Fibroblast of skin of right quadriceps (primary cell): ENCODE data around the gene OPCML.

Experiments
- DNase-seq: peaks from one replicate; pipeline ENCODE4 v3.0.0-alpha.2; 2013

OPCML gene

DNA sequence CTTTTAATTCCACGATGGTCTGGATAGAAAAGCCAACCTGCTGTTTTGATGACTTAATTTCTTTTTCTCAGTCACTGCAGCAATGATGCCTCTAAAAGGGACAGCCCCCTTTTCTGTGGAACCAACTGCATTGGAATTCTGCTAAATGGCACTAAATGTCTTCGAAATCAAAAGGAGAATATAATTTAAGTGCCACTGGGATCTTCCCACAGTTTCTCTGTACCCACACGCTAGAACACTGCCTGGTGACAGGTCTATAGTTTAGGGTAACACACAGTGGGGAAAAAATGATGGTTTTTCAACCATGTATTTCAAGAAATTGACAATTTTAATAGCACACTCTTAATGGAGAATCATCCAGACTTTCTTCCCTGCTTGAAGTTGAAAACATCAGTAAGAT lies 182.3 kb downstream of the OPCML start:
- DNase-seq = no peak

DNA sequence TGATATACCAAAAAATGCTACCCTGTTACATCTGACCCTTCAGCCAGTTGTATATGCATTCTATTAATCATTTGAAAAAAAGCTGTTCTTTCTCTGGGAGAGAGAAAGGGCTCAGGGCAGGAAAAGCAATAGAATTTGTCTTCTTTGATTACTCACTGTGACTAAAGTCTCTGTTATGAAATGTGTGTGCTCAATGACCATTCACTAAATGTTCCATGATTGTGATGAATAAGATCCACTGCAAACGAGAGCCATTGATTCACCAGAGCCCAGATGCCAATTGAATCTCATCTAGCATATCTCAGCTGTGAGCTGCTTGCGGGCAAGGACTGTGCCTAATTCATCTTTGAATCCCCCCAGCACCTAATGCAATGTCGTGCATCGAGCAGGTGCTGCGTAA lies 184.3 kb downstream of the OPCML start:
- no peak for DNase-seq

DNA sequence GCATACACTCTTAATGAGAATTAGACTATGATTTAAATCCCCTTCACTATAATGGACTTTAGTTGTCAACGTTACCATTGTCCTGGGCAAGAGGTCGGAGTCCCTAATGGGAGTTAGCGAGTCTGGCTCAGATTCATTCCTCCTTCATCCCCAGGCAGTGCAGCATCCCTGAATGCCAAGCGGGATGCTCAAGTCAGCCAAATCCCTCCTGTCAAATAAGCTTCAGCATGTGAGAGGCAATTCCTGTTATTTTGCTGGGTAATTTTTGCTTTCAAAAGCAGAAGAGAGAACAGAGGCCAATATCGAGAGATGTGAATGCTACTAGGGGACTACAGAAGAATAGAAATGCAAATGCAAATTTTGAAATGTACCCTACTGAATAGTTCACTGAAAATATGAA lies 186.2 kb downstream of the OPCML start:
- no peak for DNase-seq

DNA sequence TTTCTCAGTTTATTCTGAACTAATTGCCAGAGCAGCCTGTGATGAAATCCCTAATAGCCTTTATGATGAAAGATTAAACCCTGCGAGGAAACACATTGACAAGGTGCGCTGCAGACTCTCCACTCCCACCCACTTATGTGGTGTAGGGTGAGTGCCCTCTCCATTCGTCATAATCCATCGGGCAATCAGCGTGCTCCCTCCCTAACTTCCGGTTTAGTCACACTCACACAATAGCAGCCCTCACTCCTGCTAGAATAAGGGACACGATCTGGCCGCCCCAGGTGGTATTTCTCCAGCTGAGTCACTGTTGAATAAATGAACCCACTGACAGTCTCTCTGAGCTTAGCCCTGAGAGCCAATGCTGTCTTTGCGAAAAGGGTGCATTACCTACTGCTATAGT lies 188.3 kb downstream of the OPCML start:
- DNase-seq = no peak

DNA sequence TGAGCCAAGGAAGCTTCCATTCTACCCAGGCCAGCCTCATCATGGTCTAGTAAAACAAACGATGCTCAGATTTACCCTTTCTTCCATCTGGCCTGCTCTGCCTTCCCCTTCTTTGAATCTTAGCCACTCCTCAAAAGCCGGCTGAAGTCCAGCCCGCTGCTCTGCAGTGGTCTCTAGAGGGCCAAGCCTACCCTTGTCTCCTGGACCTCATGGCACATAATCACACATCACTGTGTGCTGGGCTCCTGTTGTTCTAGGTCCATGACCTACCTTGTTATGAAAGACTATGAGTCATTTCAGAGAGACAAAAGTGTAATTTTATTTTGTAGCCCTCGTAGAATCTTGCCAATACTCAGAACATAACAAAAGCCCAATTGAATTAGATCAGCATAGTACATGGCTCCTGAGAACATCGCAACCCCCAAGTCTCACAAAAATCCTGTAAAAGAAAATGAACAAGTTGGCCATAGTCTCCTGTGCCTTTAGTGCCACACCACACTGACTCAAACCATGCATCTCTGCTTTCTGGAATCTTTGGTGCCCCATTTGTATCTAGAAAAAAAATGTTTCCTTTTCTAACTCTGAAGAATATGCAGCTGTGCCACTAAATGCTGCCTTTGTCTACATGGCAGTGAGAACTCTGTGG lies 192.7 kb downstream of the OPCML start:
- DNase-seq = no peak

DNA sequence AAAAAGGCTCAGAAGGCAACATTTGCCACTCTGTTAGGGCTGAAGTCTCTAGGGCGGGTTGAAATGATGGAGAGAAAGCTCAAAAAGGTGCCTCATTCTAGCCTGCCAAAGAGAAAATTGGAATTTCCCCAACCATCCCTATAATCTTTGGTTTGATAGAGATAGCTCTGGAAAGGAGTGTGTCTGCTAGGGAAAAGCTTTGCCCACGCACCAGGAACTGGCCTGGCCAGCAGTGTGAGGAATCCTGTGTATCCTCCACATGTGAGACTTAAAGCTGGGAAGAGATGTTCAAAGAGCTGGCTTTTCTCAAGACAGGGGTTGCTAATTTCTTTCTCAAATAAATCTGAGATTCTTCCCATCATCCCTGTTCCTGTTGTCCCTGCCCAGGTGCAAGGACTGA lies 193.7 kb downstream of the OPCML start:
- DNase-seq = no peak

DNA sequence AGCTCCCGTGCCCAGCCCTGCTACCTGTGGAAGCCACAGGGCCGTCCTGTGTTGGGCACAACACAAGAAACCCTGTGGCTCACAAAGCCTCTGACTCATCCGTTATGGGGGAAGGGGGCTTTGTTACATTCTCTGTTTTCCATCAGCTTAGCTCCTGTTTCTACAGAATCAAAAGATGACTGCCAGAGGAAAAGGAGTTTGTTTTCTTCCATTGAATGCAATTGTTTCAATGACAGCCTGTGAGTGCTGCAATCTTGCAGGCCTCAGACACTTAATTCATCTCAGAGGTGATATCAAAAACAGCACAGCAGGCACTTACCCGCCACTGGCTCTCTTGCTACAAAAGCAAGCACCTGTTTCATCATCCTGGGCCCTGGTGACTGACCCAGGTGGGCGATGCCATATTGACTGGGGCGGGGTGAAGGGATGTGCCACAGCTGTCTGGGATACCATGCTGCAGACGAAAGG lies 194.3 kb downstream of the OPCML start:
- DNase-seq = no peak

DNA sequence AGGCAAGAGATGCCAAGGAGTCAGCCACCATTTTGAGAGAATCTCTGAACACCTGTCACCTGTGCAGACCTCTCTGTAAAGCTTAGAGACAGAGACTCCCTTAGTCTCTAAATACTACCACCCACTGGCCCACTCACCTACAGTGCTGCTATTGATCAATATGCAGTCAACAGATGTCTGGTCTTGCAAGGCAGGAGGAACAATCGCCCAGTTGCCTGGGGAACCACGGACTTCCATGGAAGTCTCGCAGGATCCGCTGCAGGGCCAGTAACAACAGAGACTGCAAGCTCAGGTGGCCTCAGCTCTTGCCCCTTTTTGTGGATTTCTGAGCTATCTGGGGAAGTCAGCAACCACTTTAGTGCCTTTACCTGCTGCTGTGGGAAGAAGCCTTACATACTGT lies 195.1 kb downstream of the OPCML start:
- DNase-seq = no peak

DNA sequence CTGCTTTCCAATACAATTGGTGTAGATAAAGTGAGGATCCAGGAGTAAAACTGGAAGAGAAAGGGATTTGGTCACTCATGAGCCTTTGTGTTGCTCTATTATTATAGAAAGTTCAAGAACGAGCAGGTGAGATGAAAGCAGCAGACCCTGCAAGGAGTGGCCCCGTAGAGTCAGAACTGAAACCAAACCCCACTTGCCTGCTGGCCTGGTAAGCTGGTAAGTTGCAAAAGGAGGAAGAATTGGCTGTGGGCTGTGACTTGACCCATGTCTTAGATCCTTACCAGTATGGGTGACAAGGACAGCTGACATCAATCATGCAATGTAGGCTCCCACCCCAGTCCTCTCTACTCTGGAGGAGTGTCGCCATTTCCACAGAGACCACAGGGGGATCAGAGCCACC lies 201.3 kb downstream of the OPCML start:
- DNase-seq = no peak

DNA sequence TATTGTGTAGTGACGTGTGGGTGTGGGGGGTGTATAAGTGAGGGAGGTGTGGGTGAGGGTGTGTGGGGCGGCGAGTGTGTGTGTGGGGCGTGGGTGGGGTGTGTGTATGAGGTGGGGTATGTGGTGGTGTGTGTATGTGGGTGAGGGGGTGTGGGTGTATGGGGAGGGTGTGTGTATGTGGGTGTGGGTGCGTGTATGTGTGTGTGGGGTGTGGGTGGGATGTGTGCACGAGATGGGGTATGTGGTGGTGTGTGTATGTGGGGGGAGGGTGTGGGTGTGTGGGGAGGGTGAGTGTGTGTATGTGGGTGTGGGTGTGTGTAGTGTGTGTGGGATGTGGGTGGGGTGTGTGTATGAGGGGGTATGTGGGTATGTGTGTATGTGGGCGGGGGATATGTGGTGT lies 205.5 kb downstream of the OPCML start:
- no peak for DNase-seq

DNA sequence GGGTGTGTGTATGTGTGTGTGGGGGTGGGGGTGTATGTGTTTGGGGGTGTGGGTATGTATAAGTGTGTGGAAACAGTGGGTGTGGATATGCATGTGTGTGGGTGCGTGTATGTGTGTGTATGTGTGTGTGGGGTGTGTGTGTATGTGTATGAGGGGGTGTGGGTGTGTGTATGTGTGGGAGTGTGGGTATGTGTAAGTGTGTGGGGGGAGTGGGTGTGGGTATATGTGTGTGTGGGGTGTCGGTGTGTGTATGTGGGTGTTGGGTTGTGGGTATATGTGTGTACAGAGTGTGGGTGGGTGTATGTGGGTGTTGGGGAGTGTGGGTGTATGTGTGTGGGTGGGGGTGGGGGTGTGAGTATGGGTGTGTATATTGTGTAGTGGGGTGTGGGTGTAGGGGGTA lies 206.0 kb downstream of the OPCML start:
- DNase-seq = no peak

DNA sequence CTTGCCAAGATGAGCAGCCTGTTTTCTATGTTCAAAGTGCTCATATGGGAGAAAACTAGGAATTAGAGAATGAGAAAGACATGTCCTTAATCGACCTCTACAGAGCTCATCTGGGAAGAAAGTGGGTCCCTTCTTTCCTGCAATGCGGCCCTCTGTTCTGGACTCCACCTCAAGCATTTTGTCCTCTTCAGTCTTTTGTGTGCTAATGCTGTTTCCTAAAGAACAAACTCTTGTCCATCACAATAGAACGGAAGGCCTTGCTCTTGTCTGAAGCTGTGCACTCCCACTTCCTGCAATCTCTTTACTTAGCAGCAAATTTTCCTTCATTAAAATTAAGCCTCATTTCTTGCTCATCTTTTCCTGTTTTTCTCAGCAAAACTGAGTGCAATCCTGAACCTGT lies 206.6 kb downstream of the OPCML start:
- no peak for DNase-seq

DNA sequence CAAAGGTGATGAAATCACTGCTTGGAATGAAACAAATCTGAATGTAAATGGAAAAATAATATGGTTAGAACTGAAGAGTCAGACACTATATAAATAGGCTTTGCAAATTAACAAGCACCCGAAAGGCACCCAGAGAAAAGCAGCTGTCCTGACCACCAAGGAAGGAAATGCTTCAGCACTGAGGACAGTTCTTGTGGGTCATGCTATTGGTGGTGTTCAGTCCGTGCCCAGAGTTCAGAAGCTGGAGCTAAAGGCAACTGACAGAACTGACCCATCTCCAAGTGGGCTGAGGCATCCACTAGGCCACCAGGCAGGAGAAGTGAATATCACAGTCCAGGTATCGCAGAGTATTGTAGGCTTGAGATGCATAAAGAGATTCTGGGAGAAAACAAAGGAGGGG lies 208.9 kb downstream of the OPCML start:
- no peak for DNase-seq

DNA sequence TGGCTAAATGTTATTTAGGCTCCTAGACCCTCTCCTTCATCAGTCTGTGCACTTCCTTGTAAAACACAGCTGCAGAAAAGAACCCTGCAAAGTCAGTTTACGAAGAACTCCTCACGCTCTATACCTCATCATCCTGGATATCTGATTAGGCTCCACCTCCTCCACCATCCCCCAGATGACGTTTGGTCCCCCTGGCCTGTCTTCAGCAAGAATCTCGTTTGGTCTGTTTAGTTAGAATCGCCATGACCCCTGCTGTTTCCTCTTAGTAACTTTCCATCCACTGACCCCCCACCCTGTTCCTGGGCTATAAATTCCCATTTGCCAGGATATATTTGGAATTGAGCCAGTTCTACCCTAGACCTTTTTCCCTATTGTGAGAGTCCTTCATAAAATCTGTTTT lies 214.1 kb downstream of the OPCML start:
- no peak for DNase-seq

DNA sequence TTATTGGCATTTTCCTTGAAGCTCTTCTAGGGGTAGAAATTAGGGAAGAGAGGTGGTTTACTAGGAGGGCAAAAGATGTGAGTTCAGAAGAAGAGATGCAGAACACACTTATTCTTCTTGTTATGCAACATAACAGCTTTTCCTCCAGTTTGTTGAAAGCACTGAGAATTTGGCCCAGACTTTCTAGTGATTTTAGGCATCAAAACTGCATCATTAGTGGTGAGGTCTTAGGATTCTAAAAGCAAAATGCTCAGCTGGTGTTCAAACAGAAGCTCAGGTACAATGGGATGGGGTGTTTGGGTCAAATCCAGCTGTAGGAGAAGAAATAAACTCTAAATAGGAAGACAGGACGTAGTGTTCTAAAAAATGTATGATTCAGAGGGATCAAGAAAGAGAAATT lies 221.1 kb downstream of the OPCML start:
- no peak for DNase-seq

DNA sequence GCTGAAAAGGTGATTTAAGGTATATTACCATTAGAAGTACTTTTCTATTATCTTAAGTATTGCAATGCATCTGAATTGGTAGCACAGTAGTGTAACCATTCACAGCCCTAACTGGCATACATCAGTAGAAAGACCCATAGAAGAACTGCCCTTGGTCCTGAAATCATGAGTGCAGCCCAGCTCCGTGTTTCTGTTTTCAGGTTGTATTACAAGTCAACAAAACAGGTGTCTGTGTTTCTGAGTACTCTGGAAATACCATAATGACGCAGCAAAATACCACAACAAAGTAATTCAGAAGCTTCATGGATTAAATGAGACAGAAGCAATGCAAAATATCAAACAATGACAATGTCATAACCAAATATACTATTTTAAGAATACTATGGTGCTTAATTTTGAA lies 226.3 kb downstream of the OPCML start:
- no peak for DNase-seq

DNA sequence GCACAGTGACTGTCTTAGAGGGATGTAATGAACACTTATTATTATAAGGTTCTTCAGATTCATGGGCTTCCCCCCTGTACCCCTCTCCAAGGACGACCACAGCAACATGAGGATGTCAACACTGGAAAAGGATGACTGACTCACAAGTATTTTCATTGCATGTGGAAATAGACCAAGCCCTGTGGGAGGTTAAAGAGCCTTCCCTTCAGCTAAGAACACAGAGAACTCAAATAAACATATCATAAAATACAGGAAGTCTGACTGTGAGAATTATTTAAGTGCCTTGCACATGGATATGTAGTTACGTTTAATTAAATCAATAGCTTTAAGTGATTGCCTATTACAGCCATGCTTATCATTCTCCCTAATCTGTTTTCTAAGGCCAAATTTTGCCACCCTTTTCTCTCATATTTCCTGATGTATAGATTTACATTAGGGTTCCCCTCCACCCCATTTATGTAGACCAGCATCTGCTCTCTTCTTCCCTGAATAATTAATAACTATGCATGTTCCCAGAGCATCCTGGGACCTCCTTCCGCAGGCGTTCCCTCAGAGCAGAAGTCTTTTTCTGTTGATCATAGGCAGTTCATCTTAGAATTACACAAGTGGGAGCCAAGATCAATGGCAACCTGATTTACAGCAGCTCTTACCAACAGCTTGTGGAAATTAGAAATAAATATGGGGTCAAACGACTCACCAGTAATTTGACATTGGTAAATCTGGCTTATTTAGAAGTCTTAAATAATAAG lies 226.9 kb downstream of the OPCML start:
- DNase-seq = no peak

DNA sequence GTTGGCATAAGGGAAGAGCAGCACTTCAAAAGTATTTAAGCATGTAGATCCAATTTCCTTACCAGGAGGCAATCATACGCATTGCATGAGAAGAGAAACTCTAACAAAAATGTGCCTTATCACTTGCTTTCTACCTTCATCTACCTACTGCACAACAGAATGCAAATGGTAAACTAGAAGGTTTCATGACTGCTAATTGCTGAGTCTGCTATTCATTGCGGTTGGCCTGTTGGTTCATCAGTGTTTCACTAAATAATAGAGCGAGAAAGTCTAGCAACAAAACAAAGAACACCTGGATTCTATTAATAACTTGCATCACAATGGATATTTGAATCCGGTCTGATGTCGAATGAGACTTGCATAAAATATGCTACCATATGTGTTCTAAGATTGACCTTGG lies 229.0 kb downstream of the OPCML start:
- no peak for DNase-seq

DNA sequence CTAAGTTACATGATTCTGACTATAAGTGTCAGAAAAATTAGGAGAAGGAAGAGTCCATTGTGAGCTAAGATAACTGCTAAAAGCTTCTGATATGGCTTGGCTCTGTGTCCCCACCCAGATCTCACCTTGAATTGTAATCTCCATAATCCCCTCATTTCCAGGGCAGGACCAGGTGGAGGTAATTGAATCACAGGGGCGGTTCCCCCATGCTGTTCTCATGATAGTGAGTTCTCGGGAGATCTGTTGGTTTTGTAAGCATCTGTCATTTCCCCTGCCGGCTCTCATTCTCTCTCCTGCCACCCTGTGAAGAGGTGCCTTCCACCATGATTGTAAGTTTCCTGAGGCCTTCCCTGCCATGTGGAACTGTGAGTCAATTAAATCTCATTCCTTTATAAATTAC lies 230.2 kb downstream of the OPCML start:
- no peak for DNase-seq

DNA sequence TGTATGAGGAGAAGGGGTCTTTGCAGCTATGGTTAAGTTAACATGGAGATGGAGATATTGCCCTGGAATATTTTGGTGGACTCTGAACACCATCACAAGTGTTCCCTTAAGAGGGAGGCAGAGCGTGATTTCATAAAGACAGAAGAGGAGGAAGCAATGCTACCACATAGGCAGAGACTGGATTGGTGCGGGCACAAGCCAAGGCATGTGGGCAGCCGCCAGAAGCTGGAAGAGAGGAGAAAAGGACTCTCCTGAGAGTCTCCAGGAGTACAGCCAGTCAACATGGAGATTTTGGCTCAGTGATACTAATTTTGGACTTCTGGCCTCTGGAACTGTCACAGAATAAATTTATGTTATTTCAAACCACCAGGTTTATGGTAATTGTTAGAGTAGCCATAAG lies 231.6 kb downstream of the OPCML start:
- no peak for DNase-seq

DNA sequence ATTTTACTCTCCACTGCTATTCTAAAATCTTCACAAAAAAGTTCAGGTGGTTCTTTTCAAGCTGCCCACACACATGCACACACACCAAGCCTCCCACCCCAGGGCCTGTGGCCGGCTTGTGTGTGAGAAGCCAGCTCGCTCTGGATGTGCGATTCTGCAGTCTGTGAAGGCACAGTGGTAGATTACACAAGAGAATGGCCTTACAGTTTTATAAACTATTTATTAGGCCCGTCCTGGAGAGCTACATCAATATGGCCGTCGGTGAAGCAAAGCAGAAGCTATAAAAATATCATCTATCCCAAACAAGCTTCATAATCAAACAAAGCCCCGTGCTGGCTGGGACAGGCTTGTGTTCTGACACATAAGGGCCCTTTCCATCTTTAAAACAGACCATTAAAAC lies 240.5 kb downstream of the OPCML start:
- no peak for DNase-seq

DNA sequence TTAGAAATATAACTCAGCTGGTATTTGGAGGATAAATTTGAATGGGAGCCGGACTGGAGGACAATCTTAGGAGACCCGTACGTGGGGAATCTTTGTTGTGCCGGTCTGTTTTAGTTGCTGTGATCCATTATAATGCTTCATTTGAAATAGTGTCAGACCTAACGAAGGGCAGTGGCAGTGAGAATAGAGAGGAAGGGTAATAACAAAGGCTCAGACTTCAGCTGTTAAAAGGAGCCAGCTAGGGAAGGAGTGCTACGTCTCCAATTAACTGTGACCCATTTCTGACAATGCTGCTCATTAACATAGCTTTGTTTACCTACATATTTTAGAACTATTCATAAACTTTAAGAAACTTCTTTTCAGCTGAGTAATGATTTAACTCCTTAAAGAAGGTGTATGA lies 246.9 kb downstream of the OPCML start:
- DNase-seq = no peak

DNA sequence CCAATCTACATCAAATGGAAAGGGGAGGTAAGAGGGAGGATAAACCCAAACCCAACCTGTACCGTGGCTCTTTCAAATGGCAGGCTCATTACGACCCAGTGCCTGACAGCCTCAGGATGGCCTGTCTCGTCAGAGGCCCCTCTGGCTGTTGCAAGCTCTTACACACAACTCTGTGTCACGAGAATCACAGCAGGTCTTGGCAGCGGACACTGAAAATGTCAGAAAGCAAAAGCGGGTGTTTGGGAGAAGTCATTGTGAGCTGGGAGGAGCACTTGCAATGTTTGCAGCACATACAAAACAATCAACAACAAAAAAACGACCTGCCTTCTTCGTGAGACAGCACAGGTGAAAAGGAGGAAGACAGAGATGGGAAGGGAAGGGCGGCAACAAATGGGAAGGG lies 248.1 kb downstream of the OPCML start:
- DNase-seq = no peak

DNA sequence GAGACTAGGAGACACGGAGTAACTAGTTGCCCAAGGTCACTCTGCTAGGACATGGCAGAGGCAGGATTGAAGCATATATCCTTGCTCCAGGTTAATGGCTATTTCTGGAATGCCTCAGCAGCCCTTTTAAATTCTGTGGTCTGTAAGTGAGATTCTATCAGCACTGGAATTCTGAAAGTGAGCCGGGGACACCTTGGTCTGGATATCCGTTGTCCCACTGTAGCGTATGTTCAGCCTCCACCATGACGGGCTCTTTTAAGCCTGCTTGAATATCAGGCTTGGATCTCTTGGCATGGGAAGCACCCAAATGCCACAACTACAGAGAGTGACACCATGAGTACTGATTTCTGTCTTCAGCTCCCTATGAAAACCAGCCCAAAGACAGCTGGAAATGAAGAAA lies 254.4 kb downstream of the OPCML start:
- DNase-seq = no peak
